PFSK-1 (cell line): ENCODE results near the gene FBXL7.

Experiments
- FOXP2 ChIP-seq: optimal IDR thresholded peaks from 2 replicates; pipeline ENCODE3; 2011; ENCODE audit warnings: borderline replicate concordance, control low read depth, inconsistent platforms; ENCODE audit not compliant: insufficient read depth; ENCODE audit errors: extremely low read length, extremely low read depth
- POLR2AphosphoS5 ChIP-seq: IDR thresholded peaks from 2 replicates; pipeline ENCODE4 v1.6.1; 2012; ENCODE audit warnings: low read depth, mild to moderate bottlenecking, control low read depth, low read length, moderate library complexity
- SIN3A ChIP-seq: IDR thresholded peaks from 2 replicates; pipeline ENCODE4 v1.6.1; 2012; ENCODE audit warnings: mild to moderate bottlenecking, low read length, moderate library complexity, borderline replicate concordance; ENCODE audit not compliant: insufficient read depth
- TAF1 ChIP-seq: IDR thresholded peaks from 2 replicates; pipeline ENCODE4 v1.6.1; 2012; ENCODE audit warnings: low read length, control low read depth, borderline replicate concordance; ENCODE audit not compliant: insufficient read depth
- TF ChIP-seq, protein P1 (sequence below), 2 experiments: IDR thresholded peaks; 2 replicates each; pipeline versions ENCODE4 v1.6.1 to v1.8.0; 2011 to 2012; ENCODE audit warnings: low read depth in 2 of 2, low read length in 2 of 2, control low read depth in 1 of 2, inconsistent platforms in 1 of 2, mild to moderate bottlenecking in 1 of 2, moderate library complexity in 1 of 2; ENCODE audit not compliant: insufficient read depth in 1 of 2

Gene FBXL7

DNA sequence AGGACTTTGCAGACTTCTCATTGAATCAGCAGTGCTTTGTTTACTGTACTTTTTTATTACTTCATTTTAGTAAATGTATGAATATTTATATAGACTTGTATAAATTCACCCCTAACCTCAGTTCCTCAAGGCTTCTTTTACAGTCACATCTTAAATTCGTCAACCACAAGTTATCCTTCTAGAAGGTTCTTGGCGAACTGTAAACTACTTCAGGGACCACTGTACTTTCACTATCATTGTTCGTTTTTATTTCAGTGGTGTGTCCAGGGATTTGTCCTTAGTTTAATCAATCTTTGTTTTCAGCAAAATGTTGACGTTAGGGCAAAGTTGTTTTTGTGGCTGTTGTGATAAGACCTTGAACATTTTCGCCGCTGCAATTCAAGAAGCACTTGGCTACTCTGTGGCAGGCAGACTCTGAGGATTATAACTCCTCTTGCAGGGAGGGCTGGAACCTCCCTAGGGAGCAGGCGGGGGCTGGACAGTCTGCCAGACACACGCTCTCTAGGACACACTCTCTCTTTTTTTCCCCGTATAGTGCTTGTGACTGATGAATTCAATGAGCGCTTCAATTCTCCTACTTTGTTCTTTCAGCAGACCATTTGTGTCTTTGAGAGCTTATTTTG lies 252.8 kb downstream of the FBXL7 start:
- TF ChIP-seq FOXP2 (no peak), TAF1 (no peak), POLR2AphosphoS5 (no peak), SIN3A (no peak)
- TF ChIP-seq, protein P1, sequence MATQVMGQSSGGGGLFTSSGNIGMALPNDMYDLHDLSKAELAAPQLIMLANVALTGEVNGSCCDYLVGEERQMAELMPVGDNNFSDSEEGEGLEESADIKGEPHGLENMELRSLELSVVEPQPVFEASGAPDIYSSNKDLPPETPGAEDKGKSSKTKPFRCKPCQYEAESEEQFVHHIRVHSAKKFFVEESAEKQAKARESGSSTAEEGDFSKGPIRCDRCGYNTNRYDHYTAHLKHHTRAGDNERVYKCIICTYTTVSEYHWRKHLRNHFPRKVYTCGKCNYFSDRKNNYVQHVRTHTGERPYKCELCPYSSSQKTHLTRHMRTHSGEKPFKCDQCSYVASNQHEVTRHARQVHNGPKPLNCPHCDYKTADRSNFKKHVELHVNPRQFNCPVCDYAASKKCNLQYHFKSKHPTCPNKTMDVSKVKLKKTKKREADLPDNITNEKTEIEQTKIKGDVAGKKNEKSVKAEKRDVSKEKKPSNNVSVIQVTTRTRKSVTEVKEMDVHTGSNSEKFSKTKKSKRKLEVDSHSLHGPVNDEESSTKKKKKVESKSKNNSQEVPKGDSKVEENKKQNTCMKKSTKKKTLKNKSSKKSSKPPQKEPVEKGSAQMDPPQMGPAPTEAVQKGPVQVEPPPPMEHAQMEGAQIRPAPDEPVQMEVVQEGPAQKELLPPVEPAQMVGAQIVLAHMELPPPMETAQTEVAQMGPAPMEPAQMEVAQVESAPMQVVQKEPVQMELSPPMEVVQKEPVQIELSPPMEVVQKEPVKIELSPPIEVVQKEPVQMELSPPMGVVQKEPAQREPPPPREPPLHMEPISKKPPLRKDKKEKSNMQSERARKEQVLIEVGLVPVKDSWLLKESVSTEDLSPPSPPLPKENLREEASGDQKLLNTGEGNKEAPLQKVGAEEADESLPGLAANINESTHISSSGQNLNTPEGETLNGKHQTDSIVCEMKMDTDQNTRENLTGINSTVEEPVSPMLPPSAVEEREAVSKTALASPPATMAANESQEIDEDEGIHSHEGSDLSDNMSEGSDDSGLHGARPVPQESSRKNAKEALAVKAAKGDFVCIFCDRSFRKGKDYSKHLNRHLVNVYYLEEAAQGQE (IDR thresholded peaks at IDR 0.05; ENCODE audit: insufficient read depth in 1 of 2, low read depth in 2 of 2, low read length in 2 of 2), result no peak

DNA sequence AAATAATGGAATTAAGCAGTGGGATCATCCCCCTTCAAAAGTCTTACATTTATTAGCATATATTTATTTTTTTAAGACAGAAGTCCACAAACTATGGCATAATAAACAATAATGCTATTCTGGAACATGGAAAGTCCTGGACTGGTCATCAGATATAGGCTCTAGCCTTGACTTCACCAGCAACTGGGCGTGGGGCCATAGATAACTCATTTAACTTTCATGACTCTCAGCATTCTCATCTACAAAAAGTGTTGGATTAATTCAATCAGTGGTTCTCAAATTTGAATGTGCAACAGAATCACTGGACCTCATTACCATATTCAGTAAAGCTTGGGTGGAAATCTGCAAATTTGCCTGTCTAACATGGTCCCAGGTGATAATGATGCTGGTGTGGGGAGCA lies 253.8 kb downstream of the FBXL7 start:
- TF ChIP-seq TAF1, result no peak
- TF ChIP-seq SIN3A, result no peak
- TF ChIP-seq, protein P1 (IDR thresholded peaks at IDR 0.05; ENCODE audit: insufficient read depth in 1 of 2, low read depth in 2 of 2, low read length in 2 of 2), result no peak
- TF ChIP-seq FOXP2, result no peak
- TF ChIP-seq POLR2AphosphoS5, result no peak

DNA sequence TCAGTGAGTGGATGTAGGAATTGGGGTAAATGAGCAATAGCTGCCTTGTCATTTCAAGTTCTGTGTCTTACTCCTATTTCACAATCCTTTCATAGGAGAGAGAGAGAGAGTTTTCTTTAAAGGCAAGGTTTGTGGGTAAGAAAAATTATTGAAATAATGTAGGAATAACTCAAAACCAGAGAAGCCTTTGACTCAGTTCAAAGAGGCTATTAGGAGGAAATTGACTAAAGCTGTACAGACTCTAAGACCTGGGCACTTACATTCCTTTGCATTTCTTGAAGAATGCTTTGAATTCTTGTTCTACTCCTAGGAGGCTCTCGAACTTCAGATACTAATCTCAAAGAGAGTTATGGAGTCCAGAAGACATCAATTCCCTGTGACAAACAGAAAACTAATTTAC lies 257.1 kb downstream of the FBXL7 start:
- TF ChIP-seq POLR2AphosphoS5 (no peak), FOXP2 (no peak), TAF1 (no peak), SIN3A (no peak)
- TF ChIP-seq, protein P1 (IDR thresholded peaks at IDR 0.05; ENCODE audit: insufficient read depth in 1 of 2, low read depth in 2 of 2, low read length in 2 of 2), result no peak

DNA sequence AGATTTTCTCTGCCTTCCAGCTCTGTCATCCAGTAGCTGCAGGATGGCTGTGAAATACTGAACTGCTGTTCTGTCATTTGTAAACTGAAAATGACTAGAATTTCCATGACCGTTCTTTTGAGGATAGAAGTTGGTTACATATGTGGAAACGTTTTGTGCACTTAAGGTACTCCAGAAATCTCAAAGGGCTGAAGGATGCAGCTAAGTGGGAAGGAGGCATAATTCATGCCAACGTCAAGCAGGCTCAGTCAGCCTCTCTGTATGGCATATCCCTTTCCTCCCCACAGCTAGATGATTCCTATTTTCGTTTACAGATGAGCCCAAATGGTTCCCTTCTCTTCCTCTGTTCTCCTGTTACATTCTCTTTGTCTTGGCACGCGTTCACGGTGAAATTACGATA lies 257.6 kb downstream of the FBXL7 start:
- TF ChIP-seq SIN3A (no peak), TAF1 (no peak), POLR2AphosphoS5 (no peak), FOXP2 (no peak)
- TF ChIP-seq, protein P1 (IDR thresholded peaks at IDR 0.05; ENCODE audit: insufficient read depth in 1 of 2, low read depth in 2 of 2, low read length in 2 of 2), result no peak
